Activated CD8-positive, alpha-beta memory T cell treated with anti-CD3 and anti-CD28 coated beads, Interleukin-2, amount 50 U/mL, for 24 hours (primary cell): ENCODE data around the gene ERICH6.

ENCODE experiments used
- DNase-seq: peaks from one replicate; pipeline ENCODE4 v3.0.0-alpha.2; 2020; ENCODE audit errors: extremely low read depth

The ERICH6 gene

DNA sequence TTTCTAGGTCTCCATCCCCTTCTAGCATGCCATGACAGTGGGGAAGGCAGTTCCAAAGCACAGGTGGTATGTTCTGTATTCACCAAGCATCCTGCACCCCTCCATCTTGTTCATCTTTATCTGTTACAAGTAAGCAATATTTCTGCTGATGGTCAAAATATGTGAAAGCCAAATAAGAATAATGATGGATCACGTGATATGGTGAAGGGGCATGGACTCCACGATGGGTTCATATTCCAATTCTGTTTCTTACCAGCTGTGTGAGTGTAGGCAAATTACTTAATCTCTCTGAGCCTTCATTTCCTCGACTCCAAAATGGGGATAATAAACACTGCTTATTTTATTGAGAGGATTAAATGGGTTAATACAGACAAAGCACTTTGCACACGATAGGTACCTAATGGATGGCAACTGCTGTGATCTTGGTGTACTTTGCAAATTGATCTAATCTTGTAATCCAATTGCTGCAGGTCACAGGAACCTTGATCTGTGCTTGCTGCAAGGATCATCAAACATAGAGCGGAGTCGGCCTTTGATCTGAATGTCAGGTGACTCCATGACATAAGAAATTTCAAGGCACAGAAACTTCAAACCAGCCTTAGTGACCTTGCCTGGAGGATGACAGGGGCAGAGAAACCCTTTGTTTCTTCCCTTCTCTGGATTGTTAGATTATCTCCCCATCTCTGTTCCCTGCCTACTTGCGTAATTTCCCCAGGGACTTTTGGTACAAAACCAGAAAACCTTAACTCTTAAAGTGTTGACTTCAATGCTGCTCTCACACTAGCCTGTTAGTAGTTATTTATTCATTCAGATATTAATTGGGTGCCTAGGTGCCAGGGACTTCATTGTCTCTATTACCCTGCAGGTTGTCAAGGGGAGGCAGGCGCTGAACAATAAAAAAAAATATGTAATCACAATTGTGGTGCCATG is 33.4 kb upstream of the ERICH6 start:
- no peak for DNase-seq

DNA sequence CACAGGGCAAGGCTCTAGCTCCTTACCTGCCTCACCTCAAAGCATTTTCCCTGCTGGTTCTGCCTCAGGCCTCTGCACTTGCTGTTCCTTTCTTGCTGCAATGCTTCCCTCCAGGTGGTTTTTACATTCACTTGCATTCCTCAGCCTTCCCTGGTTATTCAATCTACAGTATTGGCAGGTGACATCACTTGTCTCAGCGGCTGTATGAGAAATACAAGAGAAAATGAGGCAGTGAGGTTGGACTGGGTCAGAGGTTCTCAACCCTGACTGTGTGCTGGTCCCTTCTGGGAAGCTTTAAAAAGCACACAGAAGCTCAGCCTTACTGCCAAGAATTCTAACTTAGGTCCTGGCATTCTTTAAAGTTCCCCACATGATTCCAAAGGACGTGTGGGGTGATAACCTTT is 32.6 kb upstream of the ERICH6 start:
- no peak for DNase-seq

DNA sequence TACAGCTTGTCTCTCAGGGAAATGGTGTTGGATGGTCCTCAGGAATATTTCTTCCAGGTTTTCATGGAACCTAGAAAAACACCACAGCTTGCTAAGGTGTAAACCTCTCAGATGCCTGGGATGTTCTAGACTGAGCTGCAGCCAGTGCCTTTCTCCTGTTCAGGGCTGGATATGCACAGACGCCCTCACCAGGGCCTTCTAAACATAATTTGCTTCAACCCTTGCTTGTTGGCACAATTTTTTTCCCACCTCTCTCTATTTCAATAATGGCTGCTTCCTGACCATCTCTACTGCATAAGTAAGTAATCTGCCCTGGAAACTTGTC is 31.0 kb upstream of the ERICH6 start:
- no peak for DNase-seq

DNA sequence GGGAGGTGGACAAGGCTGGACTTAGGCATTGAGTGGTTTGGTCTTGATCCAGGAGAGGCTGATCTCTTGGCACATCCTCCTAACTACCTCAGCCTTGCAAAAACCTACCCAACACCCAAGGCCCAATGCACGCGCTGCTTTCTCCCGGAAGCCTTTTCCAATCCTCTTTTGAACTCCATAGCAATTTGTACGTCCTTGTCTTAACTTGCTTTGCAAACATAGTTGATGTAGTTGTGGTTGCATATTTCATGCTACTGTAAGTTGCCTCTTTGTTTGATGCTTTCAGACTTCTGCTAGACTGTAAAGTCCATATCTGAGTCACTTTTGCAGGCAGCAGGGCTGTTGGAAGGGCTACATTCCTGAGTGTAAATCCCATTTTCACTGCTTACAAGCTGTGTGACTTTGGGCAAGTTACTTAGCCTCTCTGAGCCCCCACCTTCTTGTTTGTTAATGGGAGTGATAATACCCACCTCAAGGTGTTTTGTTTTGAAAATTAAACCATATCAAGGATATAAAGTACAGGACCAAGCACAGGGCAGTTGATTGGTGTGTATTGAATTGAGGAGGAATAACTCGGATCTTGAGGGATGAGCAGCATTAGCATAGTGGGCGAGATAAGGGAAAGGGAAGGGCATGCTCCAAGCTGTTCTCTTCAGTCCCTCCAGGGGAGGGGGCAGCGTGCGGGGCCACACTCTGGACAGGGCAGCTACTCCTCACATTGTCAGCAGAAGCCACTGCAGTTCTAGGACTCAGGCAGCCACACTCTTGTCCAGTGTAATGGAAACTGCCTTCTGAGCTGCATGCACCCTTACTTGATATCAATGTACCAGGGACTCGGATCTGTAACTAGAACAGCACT is 30.4 kb upstream of the ERICH6 start:
- DNase-seq, result no peak

DNA sequence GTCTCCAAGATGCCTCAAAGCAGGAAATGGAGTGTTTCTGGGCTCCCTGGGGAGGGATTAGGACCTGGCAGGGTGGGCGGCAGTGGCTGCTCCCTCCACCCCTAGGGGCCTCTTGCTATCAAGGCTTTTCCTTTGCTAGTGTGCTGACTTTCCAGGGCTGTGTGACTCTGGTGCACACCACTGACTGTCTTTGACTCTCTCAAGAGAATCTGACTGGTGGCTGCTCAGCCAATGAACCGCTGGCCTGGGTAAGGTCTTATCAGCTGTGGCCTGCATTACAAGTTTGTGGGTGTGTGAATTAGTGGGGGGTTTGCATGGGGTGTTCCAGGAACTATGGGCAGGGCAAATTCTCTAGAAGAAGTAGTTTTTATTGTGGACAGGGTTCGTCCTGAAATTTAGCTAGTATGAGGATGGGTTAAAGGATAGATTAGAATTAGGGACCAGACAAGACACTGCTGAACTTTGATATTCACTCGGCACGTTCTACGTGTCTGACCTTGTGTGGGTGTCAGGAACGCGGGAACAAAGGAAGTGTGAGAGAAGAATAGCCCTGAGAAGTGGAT is 29.7 kb upstream of the ERICH6 start:
- no peak for DNase-seq

DNA sequence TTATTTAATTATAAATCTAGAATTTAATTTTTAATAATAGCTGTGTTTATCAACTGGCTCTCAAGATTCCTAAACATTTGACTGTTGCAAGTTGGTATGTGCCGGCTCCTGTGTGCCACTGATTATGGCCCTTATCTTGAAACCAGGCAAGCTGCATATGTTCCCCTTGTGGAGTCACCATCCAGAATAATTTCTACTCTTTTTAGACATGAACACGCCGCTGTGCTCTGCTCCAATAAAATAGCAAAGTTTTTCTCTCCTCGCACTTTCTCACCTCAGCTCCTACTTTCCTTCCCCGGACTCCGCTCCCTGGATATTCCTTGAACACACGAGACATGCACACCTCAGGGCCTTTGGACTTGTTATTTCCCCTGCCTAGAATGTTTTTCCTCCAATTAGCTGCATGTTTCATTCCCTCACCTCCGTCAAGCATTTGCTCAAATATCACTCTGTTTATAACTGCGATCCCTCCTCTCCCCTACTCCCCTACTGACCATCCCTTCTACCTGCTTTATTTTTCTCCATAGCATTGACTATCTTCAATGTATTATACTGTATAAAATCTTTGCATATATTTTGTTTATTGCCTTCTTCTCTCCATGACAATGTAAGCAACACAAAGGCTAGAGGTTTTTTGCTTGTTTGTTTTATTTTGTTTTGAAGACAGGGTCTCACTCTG is 26.1 kb upstream of the ERICH6 start:
- no peak for DNase-seq

DNA sequence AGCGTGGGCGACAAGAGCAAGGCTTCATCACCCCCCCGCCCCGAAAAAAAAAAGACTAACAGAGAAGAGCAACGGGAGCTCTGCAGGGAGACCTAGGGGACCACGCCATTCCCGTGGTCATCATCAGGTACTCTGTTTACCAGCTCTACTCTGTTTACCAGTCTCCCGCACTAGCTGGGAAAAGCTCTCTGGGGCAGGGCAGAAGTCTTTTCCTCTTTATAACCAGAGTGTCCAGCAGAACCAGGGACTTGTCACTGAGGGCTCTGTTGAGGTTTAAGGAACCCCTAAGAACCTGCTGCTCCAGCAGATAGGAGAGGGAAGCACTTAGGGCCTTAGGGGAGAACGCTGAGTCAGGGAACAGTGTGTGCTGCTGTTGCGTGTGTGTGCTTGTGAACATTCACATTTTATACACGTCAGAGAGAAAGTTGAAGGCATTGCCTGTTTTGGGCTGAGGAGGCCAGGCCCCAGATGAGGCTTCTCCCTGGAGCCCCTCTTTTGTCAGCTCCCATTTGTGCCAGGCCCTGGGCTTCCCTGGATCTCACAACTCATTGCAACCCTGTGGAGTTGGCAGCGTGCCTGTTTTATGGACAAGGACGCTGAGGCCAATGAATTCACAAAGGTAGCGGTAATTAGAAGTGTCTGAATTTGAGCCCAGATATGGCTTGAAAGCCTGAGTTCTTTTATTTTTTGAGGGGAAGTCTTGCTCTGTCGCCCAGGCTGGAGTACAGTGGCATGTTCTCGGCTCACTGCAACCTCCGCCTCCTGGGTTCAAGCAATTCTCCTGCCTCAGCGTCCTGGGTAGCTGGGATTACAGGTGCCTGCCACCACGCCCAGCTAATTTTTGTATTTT is 24.2 kb upstream of the ERICH6 start:
- no peak for DNase-seq

DNA sequence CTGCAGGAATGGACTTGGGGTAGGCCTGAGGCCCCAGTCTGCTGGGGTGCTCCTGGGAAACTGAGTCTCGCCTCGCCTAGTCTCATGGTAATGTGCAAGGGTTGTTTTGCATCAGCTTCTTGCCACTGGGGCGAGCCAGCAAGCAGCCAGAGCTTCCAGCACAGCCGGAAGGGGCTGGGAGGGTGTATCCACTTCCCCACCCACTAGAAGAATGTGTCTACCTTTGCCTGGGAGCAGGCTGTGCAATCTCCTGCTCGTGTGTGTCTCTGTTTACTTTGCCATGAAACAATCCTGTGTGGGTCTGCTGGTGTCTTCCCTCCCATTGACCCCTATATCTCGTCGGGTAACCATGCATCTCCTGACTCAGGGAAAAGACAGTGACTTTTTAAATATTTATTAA is 21.8 kb upstream of the ERICH6 start:
- DNase-seq, result no peak

DNA sequence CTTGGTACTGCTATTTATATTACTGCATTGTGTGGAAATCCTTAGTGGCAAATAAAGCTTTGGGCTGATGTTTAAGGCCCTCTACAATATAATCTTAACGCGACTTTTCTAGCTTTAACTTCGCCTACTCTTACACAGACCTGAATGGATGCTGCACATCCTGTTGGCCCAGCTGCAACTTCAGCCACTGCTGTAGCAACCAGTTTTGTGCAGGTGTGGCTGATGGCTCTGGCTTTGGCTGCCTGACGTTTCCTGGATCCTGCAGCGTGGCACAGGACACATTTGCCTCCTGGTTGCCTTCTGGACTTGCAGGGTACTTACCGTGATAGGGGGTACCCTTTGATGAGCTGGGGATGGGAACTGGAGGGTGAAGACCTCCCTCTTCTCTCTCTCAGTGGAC is 20.2 kb upstream of the ERICH6 start:
- DNase-seq, result no peak

DNA sequence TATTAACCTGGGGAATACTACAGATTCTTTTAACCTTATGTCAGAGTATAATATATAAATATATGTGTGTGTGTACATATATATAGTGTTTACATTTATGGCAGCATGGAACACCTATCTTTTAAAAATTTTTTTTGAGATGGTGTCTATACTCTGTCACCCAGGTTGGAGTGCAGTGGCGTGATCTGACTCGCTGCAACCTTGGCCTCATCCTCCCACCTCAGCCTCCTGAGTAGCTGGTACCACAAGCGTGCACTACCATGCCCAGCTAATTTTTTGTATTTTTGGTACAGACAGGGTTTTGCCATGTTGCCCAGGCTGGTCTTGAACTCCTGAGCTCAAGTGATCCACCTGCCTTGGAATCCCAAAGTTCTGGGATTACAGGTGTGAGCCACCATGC is 18.5 kb upstream of the ERICH6 start:
- no peak for DNase-seq

DNA sequence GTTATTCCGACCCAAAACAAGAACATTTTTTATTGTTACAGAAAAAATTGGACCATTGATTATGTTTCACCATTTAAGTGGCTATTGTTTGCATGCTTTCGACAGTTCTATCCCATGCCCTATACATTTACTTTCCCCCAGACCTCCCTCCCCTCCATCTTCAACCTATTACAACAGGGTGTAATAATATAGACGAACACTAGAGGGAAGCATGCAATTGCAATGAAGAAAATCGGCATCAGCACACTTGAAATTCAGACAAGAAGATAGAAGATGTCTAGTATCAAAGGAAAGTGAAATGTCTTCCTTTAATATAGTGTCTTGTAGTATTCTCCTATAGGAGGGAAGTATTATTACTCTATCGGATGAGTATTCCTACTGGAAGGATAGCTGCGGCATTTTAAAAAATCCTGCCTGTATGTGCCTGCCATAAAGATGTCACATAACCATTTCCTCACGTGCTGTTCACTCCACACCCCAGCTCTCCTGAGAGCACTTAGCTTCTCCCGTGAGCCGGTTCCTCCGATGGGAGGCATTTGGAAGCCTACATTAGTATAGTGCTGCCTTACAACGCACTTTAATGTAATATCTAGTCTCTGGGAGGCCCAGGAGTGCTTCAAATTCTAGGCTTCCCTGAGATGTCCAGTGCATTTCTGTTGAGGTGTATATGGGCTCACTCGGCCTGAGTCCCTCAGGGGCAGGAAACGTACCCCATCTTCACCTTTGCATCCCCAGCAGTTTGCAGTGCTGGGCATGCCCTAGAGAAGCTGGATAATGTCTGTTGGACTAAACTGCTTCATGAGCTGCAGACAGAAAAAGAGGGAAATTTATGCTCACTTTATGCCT is 17.8 kb upstream of the ERICH6 start:
- no peak for DNase-seq

DNA sequence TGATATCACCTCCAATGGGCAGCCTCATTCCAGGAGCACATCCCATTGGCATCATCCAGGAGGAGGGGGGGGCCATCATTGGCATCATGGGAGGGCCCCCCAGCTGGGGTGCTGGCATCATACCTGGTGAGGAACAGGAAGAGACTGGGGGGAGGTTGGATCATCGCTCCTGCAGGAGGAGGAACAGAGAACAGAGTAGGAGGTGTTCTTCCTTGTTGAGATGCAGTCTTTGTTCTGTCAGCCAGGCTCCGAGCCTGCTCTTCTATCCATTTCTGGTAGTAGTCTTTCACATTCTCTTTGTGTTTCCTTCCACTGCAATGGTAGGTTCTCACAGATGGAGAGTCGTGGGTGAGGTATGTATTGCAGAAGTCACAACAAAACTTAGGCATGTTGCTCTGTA is 16.7 kb upstream of the ERICH6 start:
- DNase-seq, result no peak

DNA sequence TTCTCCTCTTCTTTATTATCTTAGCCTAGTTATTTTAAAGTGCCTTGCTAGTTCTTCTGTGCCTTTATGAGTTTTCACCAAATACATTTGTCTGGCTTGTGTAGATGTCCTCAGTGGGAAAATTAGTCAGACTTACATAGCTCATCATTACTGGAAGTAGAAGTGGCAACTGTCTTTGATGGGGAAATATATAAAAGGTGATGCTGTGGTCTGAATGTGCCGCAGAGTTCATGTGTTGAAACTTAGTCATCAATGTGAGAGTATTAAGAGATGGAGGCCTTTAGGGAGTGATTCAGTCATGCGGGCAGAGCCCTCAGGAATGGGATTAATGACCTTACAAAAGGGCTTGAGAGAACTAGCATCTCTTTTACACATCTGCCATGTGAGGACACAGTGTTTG is 6.4 kb upstream of the ERICH6 start:
- DNase-seq, result no peak

DNA sequence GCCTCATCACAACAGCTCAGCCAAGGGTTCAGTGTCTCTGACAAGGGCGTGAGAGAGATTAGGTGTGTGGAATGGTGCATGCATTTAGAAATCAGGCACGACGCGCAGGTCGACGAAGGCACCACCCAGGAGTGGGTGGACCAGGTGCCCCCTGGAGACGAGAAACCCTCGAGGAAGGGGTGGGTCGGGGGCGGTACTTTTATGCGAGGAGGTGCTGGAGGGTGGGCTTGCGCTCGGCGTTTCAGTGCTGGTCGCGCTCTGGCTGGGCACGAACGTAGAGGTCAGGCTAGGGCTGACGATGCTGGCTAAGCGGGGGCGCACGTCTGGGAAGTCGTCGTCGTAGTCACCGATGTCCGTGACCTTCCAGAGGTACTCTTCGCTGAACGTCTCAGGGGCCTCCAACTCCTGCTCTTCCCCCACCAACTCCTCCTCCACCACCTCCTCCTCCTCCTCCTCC is 393 bp downstream of the ERICH6 start:
- DNase-seq, result no peak

DNA sequence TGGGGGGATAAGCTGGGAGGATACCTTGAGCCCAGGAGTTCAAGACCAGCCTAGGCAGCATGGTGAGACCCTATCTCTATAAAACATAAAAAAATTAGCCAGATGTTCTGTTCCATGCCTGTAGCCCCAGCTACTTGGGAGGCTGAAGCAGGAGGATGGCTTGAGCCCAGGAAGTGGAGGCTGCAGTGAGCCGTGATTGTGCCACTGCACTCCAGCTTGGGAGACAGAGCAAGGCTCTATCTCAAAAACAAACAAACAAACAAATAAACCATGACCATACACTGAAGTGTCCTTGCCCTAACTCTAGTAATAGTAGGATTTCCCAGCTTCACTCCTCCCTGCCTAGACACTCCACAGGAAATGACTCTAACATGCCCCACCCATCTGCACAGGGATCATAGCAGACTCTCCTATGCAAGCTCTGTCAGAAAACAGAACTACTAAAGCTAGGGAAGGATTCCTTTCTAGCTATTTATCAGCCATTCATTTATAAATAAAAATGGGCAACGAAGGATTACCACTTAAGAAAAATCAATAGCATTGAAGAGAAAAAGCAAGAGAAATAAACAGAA is 4.6 kb downstream of the ERICH6 start:
- no peak for DNase-seq

DNA sequence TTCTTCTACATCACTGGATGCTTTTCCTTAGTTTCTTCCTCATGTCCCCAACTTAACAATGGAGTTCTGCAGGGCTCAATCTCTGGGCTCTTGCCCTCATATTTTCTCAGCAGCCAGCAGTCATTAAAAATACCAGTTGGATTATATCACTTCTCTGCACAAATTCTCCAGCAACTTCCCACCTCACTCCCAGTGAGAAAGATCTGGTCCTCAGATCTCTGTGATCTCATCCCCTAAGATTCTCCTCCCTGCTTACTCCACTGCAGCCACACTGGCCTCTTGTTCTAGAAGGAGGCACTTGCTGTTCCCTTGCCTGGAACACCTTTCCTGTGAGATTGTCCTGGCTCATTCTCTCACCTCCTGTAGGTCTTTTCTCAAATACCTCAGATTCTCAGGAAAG is 6.1 kb downstream of the ERICH6 start:
- DNase-seq, result no peak

DNA sequence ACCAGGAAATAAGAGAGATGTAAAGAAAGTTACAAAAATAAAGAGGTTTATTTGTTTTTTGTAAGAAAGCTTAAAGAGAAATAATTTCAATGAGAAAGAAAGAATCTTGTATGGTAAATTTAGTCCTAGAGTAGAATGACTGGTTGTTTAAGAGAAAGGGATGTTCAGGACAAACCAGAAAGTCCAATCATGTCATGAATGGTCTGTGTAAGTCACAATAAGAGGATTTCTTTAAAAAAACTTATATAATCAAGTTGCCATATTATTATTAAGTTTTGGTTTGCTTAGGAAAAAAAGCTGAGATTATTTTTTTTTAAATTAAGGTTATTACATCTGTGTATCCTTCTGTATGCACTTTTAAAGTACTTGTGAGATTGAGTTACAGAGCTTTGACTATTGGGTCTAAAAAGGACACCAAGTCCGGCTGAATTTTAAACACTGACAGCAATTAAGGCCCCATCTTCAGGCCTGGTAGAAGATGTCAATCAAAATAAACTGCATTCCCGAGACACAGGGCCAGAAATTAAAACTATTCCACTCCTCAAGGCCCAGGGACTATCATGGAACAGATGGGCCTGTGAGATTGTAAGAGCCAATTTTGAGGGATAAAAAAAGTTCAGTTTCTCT is 12.2 kb downstream of the ERICH6 start:
- no peak for DNase-seq

DNA sequence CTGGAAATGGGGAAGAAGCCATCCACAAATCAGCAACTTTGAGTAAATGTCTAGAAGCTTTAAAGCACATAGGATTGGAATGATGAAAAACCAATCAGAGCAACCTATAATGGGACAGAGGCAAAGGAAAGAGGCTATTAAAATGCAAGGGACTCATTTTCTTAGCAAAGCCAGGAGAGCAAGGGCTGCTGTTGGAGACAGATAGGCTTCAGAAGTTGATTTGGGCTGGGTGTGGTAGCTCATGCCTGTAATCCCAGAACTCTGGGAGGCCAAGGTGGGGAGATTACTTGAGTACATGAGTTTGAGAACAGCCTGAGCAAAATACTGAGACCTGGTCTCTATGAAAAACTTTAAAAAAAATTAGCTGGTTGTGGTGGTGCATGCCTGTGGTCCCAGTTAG is 16.1 kb downstream of the ERICH6 start:
- DNase-seq, result no peak

DNA sequence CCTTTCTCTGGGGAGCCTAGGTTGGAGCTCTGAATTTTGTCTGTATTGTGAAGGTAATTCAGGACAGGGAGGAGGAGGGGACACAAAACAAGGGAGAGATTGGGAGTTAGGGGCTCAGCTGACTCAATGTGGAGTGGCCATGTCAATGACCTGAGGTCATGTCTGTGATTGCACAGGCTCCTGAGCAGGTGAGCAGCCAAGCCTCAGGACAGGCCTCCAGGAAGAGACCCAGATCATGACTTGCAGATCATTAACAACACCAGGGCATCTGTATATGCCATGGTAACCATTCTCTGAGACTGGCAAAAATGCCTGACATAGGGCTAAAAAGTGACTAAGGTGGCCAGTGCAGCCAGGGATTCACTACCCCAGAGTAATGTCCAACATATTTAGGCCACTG is 20.9 kb downstream of the ERICH6 start:
- DNase-seq, result no peak
